Calu3 (cell line): ENCODE results near the gene BCL11A. TPM values are rescaled to one million over a fixed set of nuclear protein-coding genes. Genes with fewer than 3 reads are reported as not detected.

Experiments
- BruUV-seq: library from RNA; stranded (reverse); fragments of 400-500 nt; replicated peaks from 2 replicates; lab custom pipeline; 2021; lab: Mats Ljungman, UMichigan
- CTCF ChIA-PET: fragments of 300-600 bp; sonication (Branson Sonifier 250); formaldehyde crosslinking; loops from one replicate; lab custom pipeline; 2022; ENCODE audit warnings: antibody characterized with exemption; lab: Charles Lee
- DNase-seq: peaks from one replicate; pipeline ENCODE4 v3.0.0; 2022
- H3K27ac Mint-ChIP-seq: one replicate; pipeline ENCODE4 v1.8.0; 2022; ENCODE audit warnings: mixed read lengths; ENCODE audit not compliant: unreplicated experiment
- H3K27me3 Mint-ChIP-seq: one replicate; pipeline ENCODE4 v1.8.0; 2022; ENCODE audit warnings: mixed read lengths; ENCODE audit not compliant: unreplicated experiment
- H3K36me3 Mint-ChIP-seq: one replicate; pipeline ENCODE4 v1.8.0; 2022; ENCODE audit warnings: mild to moderate bottlenecking, moderate library complexity, mixed read lengths; ENCODE audit not compliant: insufficient read depth, unreplicated experiment
- H3K4me1 Mint-ChIP-seq: one replicate; pipeline ENCODE4 v1.8.0; 2022; ENCODE audit warnings: mild to moderate bottlenecking, low read depth, mixed read lengths; ENCODE audit not compliant: unreplicated experiment
- H3K4me3 Mint-ChIP-seq: one replicate; pipeline ENCODE4 v1.8.0; 2022; ENCODE audit warnings: mild to moderate bottlenecking, low read depth, moderate library complexity, mixed read lengths; ENCODE audit not compliant: unreplicated experiment
- H3K9me3 Mint-ChIP-seq: one replicate; pipeline ENCODE4 v1.8.0; 2022; ENCODE audit warnings: low read depth, mixed read lengths; ENCODE audit not compliant: unreplicated experiment
- intact Hi-C: fragments of 100-400 bp; cut with micrococcal nuclease; formaldehyde crosslinking; loops from one replicate; pipeline ENCODE4 v1.10.0; 2022; ENCODE audit not compliant: unreplicated experiment
- total RNA-seq: library from RNA; stranded (reverse); gene quantifications from 2 replicates; pipeline ENCODE4 v1.2.3, GENCODE V29; 2022
- TF ChIP-seq, protein P1 (sequence below): fragments of 200-600 bp; IDR thresholded peaks from one replicate; pipeline ENCODE4 v1.8.0; 2022; ENCODE audit warnings: antibody characterized with exemption; ENCODE audit not compliant: unreplicated experiment

The BCL11A gene
- total RNA-seq, 1 experiment from 2014 or later = 8.5 TPM

GRCh38 chr2:60512641-60513040, 40.8 kb downstream of the BCL11A start:
- intact Hi-C loops = no loop called here
- Mint-ChIP-seq H3K9me3 (no peaks in the 10 kb centered on the region), H3K4me1 (peaks cover 28% of the 10 kb centered on the region), H3K36me3 (no peaks in the 10 kb centered on the region), H3K27ac (no peak overlapping the region), H3K4me3 (no peak overlapping the region), H3K27me3 (peaks cover 46% of the 10 kb centered on the region)
- peak; percentile 19 for DNase-seq
- no TSS peak for BruUV-seq
- CTCF ChIA-PET = interaction anchor here (0.6 kb wide), 2 partner anchors 37 to 362 kb away, joined by 4 to 7 read pairs; no protein-coding TSS in a partner anchor
- TF ChIP-seq, protein P1, sequence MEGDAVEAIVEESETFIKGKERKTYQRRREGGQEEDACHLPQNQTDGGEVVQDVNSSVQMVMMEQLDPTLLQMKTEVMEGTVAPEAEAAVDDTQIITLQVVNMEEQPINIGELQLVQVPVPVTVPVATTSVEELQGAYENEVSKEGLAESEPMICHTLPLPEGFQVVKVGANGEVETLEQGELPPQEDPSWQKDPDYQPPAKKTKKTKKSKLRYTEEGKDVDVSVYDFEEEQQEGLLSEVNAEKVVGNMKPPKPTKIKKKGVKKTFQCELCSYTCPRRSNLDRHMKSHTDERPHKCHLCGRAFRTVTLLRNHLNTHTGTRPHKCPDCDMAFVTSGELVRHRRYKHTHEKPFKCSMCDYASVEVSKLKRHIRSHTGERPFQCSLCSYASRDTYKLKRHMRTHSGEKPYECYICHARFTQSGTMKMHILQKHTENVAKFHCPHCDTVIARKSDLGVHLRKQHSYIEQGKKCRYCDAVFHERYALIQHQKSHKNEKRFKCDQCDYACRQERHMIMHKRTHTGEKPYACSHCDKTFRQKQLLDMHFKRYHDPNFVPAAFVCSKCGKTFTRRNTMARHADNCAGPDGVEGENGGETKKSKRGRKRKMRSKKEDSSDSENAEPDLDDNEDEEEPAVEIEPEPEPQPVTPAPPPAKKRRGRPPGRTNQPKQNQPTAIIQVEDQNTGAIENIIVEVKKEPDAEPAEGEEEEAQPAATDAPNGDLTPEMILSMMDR = no peak

DNA sequence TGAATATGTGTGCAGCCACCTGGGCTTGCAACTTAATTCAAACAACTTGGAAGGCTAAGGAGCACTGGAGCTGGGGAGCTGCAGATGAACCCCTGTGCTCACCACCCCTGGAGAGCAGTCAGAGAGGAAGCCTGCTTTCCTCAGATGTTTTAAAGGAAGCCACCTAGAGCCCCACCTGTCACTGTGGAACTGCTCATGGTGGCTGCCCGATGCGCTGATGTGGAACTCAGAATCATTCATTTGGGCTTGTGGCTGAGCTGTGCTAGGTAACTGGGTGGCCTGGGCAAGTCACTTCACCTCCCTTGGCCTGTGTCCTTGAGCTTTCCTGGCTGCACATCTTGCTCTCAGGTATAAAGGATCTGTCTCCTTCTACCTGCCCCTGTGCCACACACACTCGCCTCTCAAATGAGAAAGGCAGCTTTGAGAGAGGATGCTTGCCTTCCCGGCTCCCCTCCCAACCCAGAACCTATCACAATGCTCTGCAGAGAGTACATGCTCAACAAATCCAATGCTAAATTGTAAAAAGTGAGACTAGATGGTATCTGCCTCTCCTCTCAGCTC, 41.3 kb downstream of the BCL11A start:
- intact Hi-C loops = no loop called here
- TF ChIP-seq, protein P1 = no peak
- Mint-ChIP-seq H3K36me3 (no peaks in the 10 kb centered on the region), H3K4me1 (peaks cover 28% of the 10 kb centered on the region), H3K27me3 (peaks cover 49% of the 10 kb centered on the region), H3K4me3 (no peak overlapping the region), H3K9me3 (no peaks in the 10 kb centered on the region), H3K27ac (no peak overlapping the region)
- BruUV-seq = no TSS peak
- CTCF ChIA-PET = interaction anchor here (0.6 kb wide), 2 partner anchors 38 to 361 kb away, joined by 4 to 7 read pairs; no protein-coding TSS in a partner anchor
- DNase-seq = no peak

GRCh38 chr2:60510713-60511112, 42.7 kb downstream of the BCL11A start:
- no TSS peak for BruUV-seq
- DNase-seq = no peak
- no peak overlapping the region for H3K27ac Mint-ChIP-seq
- H3K9me3 Mint-ChIP-seq = no peaks in the 10 kb centered on the region
- H3K4me3 Mint-ChIP-seq = no peak overlapping the region
- TF ChIP-seq, protein P1 = no peak
- H3K36me3 Mint-ChIP-seq = no peaks in the 10 kb centered on the region
- CTCF ChIA-PET = interaction anchor here (0.5 kb wide), 1 partner anchor 286 kb away, joined by 3 read pairs; no protein-coding TSS in a partner anchor
- H3K27me3 Mint-ChIP-seq = peaks cover 46% of the 10 kb centered on the region
- H3K4me1 Mint-ChIP-seq = peaks cover 18% of the 10 kb centered on the region
- intact Hi-C loops = no loop called here

- no peaks in the 10 kb centered on the region for H3K9me3 Mint-ChIP-seq
- TF ChIP-seq, protein P1 = no peak
- BruUV-seq = no TSS peak
- no peak overlapping the region for H3K27ac Mint-ChIP-seq
- intact Hi-C loops = no loop called here
- no peak for DNase-seq
- H3K36me3 Mint-ChIP-seq = no peaks in the 10 kb centered on the region
- peaks cover 62% of the 10 kb centered on the region for H3K27me3 Mint-ChIP-seq
- CTCF ChIA-PET = no interaction called here
- no peak overlapping the region for H3K4me3 Mint-ChIP-seq
- peaks cover 18% of the 10 kb centered on the region for H3K4me1 Mint-ChIP-seq
Observed at GRCh38 chr2:60509066-60509465, 44.4 kb downstream of the BCL11A start.
